Amniotic stem cell (primary cell): ENCODE measurements around the gene CYP2A7.
A peak's percentile ranks its signal among the peaks of the same experiment; 100 is the strongest.
"Not testable (repeated sequence)": the region's sequence is repeated elsewhere in the genome, so short reads cannot be mapped to it uniquely, and the experiment has no call there.

Experiments
- DNase-seq: peaks from one replicate; lab custom pipeline; 2025; lab: John Stamatoyannopoulos, UW

CYP2A7 gene

DNA sequence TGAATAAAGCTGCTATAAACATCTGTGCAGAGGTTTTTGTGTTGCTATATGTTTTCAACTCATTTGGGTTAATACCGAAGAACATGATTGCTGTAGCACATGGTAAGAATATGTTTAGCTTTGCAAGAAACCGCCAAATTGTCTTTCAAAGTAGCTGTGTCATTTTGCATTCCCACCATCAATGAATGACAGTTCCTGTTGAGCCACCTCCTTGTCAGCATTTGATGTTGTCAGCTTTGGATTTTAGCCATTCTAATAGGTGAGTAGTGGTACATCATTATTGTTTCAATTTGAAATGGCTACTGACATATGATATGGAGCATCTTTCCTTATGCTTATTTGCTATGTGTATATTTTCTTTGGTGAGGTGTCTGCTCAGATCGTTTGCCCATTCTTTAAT is 40.0 kb downstream of the CYP2A7 start:
- not testable (repeated sequence) for DNase-seq

DNA sequence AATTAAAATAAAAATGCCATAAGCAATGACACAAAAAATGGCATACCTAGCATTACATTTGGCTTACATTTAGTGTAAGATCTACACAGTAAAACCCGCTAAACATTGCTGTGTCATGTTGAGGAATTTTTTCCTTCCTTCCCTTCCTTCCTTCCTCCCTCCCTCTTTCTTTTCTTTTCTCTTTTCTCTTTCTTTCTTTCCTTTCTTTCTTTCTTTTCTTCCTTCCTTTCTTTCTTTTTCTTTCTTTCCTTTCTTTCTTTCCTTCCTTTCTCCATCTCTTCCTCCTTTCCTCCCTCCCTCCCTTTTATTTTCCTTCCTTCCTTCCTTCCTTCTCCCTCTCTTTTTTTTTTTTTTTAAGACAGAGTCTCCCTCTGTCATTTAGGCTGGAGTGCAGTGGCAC is 43.6 kb downstream of the CYP2A7 start:
- DNase-seq = not testable (repeated sequence)

DNA sequence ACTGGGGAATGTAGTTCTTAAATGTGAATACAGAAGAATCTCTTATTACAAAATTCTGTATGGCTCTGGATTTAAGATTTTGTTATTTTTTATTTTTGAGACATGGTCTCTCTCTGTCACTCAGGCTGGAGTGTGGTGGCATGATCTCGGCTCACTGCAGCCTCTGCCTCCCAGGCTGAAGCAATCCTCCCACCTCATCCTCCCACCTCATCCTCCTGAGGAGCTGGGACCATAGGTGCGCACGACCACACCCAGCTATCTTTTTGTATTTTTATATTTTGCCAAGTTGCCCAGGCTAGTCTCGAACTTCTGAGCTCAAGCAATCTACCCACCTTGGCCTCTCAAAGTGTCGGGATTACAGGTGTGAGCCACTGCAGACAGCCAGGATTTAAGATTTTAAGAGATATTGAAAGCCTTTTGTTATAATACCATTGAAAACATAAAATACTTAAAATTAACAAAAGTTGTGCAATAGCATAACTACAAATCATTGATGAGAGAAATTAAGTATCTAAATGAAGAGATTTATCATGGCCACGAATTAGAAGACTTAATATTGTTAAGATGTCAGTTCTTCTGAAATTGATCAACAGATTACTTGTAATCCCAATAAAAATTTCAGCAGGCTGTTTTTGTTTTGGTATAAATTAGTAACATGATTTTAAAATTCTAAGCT is 45.1 kb downstream of the CYP2A7 start:
- DNase-seq = no peak

DNA sequence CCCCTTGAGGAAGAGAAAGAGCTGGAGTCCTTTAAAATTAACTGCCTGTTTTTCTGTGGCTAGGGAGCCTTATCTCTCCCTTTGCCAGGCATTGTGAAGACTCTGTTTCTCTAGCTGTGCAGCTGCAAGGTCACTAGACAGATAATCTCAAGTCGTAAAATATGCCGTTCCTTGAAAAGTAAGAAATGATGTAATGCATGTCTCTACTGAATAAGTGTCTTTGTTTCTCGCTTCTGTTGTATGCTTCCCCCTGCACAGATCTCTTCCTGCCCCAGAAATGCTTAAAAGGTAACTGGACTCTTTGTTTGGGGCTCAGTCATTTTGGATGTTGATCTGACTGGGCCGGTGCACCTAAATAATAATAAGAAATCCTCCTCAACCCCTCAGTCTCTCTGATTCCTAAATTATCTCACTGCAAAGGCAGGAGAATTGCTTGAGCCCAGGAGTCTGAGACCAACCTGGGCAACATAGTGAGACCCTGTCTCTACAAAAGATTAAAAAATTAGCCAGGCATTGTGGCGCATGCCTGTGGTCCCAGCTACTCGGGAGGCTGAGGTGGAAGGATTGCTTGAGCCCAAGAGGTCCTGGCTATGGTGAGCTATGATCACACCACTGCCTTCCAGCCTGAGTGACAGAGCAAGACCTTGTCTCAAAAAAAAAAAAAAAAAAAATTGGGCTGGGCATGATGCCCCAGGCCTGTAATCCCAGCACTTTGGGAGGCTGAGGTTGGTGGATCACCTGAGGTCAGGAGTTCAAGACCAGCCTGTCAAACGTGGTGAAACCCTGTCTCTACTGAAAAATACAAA is 48.1 kb downstream of the CYP2A7 start:
- not testable (repeated sequence) for DNase-seq

DNA sequence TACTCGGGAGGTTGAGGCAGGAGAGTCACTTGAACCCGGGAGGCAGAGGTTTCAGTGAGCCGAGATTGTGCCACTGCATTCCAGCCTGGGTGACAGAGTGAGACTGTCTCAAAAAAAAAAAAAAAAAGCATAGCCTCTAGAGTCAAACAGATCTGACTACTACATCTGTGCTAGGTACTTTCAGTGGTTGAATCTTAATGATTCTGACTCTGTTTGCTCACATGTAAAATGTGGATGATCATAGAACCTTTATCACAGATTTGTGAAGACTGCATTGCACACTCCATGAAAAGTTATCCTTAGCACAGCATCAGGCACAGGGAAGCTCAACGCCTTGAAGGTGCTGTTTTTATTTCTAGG is 49.6 kb downstream of the CYP2A7 start:
- not testable (repeated sequence) for DNase-seq

DNA sequence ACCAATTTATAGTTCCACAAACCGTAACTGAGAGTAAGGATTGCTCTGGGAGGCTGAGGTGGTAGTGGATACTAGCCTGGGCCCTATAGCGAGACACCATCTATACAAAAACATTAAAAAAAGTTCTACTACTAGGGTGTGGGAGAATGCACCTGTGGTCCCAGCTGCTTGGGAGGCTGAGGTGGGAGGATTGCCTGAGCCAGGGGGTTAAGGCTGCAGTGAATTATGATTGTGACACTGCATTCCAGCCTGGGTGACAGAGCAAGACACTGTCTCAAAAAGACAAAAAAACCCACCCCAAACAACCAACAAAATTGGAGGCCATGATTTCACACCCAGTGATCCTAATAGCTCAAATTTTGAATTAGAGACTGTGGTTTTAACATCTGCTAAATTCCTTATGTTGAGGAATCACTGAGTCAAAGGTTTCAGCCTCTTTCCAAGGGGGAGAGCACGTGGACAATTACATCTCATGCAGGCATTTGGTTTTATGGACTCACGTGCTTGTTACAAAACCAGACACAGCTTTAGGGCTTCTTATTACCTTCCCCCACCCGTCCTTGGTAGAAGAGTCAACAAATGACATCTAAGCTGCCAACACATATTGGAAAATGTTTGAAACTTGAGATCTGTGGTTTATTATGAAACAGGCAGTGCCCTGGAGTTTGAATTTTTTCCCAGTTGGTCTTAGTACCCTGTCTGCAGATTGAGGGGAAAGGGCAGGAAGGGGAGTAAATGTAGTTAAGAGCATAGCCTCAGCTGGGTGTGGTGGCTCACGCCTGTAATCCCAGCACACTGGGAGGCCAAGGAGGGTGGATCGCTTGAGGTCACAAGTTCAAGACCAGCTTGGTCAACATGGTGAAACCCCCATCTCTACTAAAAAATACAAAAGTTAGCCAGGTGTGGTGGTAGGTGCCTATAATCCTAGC is 50.3 kb downstream of the CYP2A7 start:
- DNase-seq = peak; percentile 77

DNA sequence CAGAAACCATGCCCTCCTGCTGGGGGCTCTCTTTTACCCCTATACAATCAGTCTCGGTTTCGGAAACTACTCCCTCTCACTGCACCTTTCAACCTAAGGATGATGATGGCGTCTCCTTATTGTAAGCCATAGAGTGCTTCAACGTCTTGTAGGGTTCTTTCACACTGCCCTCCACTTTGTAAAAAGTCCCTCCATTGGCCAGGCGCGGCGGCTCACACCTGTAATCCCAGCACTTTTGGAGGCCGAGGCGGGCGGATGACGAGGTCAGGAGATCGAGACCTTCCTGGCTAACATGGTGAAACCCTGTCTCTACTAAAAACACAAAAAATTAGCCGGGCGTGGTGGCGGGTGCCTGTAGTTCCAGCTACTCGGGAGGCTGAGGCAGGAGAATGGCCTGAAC is 51.3 kb downstream of the CYP2A7 start:
- DNase-seq = not testable (repeated sequence)

DNA sequence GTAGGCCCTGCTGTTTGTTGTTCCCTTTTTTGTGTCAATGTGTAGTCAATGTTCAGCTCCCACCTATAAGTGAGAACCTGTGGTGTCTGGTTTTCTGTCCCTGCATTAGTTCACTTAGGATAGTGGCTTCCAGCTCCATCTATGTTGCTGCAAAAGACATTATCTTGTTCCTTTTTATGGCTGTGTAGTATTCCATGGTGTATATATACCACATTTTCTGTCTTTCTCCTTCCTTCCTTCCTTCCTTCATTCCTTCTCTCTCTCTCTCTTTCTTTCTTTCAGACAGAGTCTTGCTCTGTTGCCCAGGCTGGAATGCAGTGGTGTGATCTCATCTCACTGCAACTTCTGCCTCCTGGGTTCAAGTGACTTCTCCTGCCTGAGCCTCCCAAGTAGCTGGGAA is 52.8 kb downstream of the CYP2A7 start:
- DNase-seq = no peak

DNA sequence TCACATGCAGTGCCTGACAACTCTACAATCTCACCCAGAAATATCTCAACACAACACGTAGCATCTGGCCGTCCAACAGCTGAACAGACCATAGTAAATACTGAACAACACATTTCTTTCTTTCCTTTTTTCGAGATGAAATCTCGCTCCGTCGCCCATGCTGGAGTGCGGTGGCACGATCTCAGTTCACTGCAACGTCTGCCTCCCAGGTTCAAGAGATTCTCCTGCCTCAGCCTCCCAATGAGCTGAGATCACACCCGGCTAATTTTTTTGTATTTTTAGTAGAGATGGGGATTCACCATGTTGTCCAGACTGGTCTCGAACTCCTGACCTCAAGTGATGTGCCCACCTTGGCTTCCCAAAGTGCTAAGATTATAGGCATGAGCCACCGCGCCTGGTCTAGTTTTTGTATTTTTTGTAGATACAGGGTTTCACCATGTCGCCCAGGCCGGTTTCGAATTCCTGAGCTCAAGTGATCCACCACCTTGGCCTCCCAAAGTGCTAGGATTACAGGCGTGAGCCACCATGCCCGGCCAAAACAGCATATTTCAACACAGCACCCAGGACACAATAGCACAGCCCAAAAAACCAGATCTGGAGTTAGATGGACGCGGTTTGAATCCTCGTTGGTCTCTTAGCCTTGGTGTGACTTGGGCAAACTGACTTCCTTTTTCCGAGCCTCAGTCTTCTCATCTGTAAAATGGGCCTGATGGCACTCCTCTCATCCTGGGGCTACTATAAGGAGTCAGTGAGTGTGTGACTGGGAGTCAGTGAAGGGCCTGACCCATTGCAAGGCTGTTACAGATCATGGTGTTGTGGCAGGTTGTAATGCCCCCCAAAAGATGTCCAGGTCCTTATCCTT is 54.4 kb downstream of the CYP2A7 start:
- DNase-seq = no peak

DNA sequence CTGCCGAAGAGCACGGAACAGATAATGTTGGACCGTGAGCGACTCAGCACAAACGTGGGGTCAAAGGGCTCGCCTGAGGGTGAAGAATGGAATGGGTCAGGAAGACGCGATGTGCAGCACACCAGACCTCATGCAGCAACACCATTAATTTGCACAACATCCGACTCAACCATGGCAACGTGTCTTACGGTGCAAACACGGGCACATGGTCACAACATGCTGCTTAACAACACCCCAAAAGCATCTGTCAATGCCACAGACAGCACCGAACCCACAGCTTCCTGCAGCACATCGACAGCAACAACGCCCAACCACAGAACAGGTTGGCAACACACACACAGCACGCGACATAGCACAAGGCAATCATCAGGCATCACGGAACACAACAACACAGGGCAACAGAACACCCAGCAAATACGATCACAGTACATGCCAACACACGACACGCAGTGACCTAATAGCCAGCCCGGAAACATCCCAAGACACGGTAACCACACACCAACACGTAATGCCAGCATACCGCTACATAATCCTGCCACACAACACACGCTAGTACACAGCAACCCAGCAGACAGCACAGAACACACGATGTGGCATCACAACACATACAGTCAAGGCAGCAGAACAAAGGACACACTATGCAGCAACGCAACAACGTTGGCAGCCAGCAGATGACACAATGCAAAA is 55.2 kb downstream of the CYP2A7 start:
- DNase-seq = not testable (repeated sequence)

DNA sequence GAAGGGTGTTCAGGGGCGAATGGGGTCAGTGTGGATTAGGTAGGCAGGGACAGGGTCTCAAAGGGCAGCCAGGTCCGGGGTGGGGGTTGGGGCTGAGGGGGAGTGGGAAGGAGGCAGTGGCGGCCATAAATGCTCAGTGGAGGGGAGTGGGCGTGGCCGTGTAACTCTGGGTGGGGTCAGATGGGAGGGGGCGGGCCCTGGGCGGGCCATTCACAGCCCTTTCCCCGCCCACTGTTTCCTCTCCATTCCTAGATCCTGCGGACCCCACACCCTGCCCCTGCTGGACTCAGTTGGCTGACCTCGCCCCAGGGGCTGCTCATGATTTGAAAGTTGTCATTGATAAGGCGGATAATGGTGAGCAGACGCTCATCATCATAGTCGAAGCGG is 55.7 kb downstream of the CYP2A7 start:
- DNase-seq = not testable (repeated sequence)

DNA sequence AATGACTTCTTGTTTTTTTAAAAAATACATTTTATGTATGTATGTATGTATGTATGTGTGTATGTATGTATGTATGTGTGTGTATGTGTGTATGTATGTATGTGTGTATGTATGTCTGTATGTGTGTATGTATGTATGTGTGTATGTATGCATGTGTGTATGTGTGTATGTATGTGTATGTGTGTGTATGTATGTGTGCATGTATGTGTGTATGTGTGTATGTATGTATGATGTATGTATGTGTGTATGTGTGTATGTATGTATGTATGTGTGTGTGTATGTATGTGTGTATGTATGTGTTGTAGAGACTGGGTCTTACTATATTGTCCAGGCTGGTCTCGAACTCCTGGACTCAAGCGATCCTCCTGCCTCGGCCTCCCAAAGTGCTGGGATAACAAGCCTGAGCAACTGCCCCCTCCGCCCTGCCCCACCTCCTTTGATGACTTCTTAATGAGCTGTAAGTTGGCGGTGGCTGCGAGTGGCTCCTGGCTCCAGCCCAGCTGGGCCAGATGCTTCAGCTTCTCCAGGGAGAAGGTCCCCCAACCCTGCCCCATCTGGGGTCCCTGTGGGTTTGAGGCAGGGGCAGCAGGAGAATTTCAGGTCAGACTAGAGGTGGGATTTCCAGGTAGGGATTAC is 56.5 kb downstream of the CYP2A7 start:
- not testable (repeated sequence) for DNase-seq
